Astrocyte of the spinal cord (primary cell): ENCODE measurements around the gene ASPN.

ENCODE experiments used
- DNase-seq: peaks from one replicate; pipeline ENCODE4 v3.0.0; 2011; ENCODE audit warnings: low read depth, low spot score
- H3K4me3 ChIP-seq: 2 replicates; pipeline ENCODE4 v1.5.1; 2011; ENCODE audit warnings: low read depth, mild to moderate bottlenecking, low read length, moderate library complexity
- in situ Hi-C: cut with HindIII; loops from 2 replicates; pipeline ENCODE4 v1.10.0; 2017; ENCODE audit warnings: low sequenced_read_pairs
- TF ChIP-seq, protein P1 (sequence below): IDR thresholded peaks from 2 replicates; pipeline ENCODE4 v1.5.1; 2012; ENCODE audit warnings: low read depth, mild to moderate bottlenecking, low read length, inconsistent platforms

Gene ASPN

DNA sequence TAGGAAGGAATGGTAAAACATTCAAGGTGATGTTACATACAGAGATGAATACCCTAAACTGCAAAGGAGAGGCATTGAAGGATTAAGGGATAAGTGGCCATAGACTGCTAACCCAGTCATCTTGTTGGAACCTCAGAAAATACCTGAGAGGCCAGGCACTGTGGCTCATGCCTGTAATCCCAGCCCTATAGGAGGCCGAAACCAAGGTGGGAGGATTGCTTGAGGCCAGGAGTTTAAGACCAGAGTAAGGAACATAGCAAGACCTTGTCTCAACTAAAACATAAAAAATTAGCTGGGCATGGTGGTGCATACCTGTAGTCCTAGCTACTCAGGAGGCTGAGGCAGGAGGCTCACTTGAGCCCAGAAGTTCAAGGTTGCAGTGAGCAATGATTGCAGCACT is 42.6 kb upstream of the ASPN start:
- TF ChIP-seq, protein P1, sequence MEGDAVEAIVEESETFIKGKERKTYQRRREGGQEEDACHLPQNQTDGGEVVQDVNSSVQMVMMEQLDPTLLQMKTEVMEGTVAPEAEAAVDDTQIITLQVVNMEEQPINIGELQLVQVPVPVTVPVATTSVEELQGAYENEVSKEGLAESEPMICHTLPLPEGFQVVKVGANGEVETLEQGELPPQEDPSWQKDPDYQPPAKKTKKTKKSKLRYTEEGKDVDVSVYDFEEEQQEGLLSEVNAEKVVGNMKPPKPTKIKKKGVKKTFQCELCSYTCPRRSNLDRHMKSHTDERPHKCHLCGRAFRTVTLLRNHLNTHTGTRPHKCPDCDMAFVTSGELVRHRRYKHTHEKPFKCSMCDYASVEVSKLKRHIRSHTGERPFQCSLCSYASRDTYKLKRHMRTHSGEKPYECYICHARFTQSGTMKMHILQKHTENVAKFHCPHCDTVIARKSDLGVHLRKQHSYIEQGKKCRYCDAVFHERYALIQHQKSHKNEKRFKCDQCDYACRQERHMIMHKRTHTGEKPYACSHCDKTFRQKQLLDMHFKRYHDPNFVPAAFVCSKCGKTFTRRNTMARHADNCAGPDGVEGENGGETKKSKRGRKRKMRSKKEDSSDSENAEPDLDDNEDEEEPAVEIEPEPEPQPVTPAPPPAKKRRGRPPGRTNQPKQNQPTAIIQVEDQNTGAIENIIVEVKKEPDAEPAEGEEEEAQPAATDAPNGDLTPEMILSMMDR: no peak
- no peak for DNase-seq
- H3K4me3 ChIP-seq: no peak overlapping the region
- in situ Hi-C loops: no loop called here

DNA sequence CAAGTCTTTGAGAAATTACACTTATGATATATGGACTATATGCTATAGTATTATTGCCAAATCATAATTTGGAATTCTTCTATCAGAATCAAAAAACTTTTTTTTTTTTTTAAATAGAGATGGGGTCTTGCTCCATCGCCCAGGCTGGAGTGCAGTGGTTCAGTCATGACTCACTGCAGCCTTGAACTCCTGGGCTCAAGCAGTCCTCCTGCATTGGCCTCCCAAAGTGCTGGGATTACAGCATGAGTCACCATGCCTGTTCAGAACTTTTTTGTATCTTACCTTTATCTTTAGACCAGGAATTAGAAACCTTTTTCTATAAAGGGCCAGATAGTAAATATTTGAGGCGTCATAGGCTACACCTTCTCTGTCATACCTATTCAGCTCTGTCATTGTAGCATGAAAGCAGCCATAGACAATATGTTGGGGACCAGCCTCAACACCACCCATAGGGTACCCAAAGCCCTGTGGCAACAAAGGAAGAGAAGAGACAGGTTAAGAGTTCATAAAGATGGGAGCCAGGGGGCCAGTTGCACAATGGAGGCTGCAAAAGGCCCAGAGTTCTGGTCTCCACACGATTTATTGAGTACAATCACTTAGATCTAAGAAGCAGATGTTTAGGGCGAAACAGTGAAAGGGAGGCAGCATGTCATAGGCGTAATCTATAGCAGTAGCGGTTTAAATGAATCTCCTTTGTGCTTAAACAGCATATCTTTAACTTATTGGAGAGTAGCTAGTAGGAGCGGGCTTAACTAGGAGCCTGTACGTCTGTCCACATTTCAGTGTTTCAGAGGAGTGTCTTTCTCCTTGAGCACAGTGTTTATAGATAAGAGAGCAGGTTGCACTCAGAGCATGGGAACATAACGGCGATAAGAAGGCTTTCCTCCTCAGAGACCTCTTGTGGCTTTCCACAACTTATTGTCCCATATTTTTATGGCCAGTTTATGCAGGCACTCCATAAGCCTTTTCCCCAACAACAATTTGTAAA is 41.0 kb upstream of the ASPN start:
- no peak for DNase-seq
- TF ChIP-seq, protein P1: no peak
- no peak overlapping the region for H3K4me3 ChIP-seq
- in situ Hi-C loops: no loop called here

DNA sequence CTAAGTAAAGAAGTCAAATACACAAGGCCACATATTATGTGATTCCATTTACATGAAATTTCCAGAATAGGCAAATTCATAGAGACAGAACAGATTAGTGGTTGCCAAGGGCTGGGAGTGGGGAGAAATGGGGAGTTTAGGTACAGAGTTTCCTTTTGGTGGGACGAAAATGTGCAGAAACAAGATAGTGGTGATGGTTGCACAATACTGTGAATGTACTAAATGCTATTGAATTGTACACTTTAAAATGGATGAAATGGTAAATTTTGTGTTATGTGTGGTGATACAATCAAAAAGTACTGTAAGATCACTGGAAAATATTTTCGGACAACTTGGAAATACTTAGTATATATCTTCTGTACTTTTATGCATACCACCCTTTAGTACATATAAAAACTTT is 38.5 kb upstream of the ASPN start:
- in situ Hi-C loops: no loop called here
- TF ChIP-seq, protein P1: no peak
- H3K4me3 ChIP-seq: no peak overlapping the region
- DNase-seq: no peak

DNA sequence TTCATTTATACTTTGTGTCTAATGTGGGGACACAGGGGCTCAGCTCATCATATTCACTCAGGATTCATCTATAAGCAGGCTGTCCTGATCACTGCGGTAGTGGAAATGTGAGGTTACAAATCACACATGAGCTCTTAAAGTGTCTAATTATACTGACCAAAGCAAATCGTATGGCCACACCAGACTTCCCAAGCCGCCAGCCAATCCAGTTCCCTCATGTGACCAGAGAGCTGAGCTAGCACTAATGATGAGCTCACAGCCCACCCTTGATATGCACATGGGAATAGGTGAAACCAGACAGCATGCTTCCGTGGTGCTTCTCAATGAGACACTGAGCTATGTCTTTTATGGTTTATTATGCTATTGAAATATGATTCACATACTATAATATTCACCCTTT is 35.9 kb upstream of the ASPN start:
- TF ChIP-seq, protein P1: no peak
- in situ Hi-C loops: no loop called here

DNA sequence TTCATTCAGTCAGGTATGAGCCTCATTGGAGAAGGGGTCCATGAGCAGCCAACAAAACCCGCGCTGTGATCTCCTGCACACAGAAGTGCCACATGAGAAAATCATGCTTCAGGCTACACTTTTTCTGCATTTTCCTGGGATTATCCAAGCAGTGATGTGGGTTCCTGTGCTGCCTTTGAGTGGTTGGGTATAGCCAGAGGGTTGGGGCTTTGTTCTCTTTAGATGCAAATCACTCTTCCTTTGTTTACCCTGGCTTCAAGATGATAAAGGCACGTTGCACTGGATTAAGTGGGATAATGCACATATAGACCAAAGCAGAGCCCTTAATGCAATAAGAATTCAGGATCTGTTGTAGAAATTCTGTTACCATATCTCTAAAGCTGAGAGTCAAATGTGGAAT is 34.7 kb upstream of the ASPN start:
- in situ Hi-C loops: no loop called here
- H3K4me3 ChIP-seq: no peak overlapping the region
- DNase-seq: no peak
- TF ChIP-seq, protein P1: no peak

More for the DNA sequence above, 35.9 kb upstream of the ASPN start:
- DNase-seq: no peak
- H3K4me3 ChIP-seq: no peak overlapping the region

DNA sequence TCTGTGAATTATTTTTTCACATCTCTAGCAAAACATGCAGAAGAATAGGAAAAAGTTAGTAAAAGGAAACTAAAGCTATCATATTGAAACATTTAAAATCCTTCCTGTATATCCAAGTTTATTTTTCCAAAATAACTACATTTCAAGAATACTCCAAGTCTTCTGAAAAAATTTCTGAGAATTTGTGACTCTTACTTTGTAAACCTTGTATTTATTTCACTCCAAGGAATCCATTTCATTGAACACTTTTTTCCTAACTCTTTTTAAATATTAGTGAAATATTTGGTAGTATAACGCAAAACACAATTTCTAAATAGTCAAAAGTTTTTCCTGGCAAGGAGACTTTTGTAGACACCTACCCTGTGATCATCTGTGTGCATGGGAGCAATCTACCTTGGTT is 34.2 kb upstream of the ASPN start:
- TF ChIP-seq, protein P1: no peak
- in situ Hi-C loops: no loop called here
- DNase-seq: no peak
- H3K4me3 ChIP-seq: no peak overlapping the region
